ENCODE data around the gene MIA2.
"Not testable (repeated sequence)": the region's sequence is repeated elsewhere in the genome, so short reads cannot be mapped to it uniquely, and the experiment has no call there.

Gene MIA2

GRCh38 chr14:39276005-39276404 lies 42.3 kb downstream of the MIA2 start:
- no peak for DNase-seq

GRCh38 chr14:39276579-39277114 lies 42.9 kb downstream of the MIA2 start:
- DNase-seq = no peak

GRCh38 chr14:39279515-39279914 lies 45.8 kb downstream of the MIA2 start:
- no peak for DNase-seq

GRCh38 chr14:39280678-39281077 lies 47.0 kb downstream of the MIA2 start:
- not testable (repeated sequence) for DNase-seq

GRCh38 chr14:39289523-39289922 lies 55.8 kb downstream of the MIA2 start:
- no peak for DNase-seq

GRCh38 chr14:39291701-39292100 lies 58.0 kb downstream of the MIA2 start:
- DNase-seq = no peak

- DNase-seq = no peak
Measured at GRCh38 chr14:39293629-39294028, 59.9 kb downstream of the MIA2 start.

GRCh38 chr14:39300389-39300788 lies 66.7 kb downstream of the MIA2 start:
- DNase-seq = not testable (repeated sequence)

- DNase-seq = no peak
Measured at GRCh38 chr14:39302124-39302810, 68.6 kb downstream of the MIA2 start.

- no peak for DNase-seq
Measured at GRCh38 chr14:39303115-39303514, 69.4 kb downstream of the MIA2 start.

GRCh38 chr14:39307815-39308214 lies 74.1 kb downstream of the MIA2 start:
- DNase-seq = no peak

- no peak for DNase-seq
Measured at GRCh38 chr14:39310051-39310450, 76.3 kb downstream of the MIA2 start.

GRCh38 chr14:39315859-39316444 lies 82.2 kb downstream of the MIA2 start:
- DNase-seq = no peak

GRCh38 chr14:39316830-39317553 lies 83.3 kb downstream of the MIA2 start:
- DNase-seq = no peak

GRCh38 chr14:39318574-39318973 lies 84.9 kb downstream of the MIA2 start:
- DNase-seq = no peak

GRCh38 chr14:39319381-39319780 lies 85.7 kb downstream of the MIA2 start:
- DNase-seq = no peak

- no peak for DNase-seq
Measured at GRCh38 chr14:39320318-39320717, 86.6 kb downstream of the MIA2 start.

GRCh38 chr14:39322807-39323206 lies 89.1 kb downstream of the MIA2 start:
- no peak for DNase-seq

GRCh38 chr14:39324097-39324496 lies 90.4 kb downstream of the MIA2 start:
- no peak for DNase-seq

GRCh38 chr14:39339003-39339402 lies 105.3 kb downstream of the MIA2 start:
- no peak for DNase-seq

- not testable (repeated sequence) for DNase-seq
Measured at GRCh38 chr14:39341126-39341525, 107.4 kb downstream of the MIA2 start.

- DNase-seq = no peak
Measured at GRCh38 chr14:39342768-39343167, 109.1 kb downstream of the MIA2 start.

- no peak for DNase-seq
Measured at GRCh38 chr14:39343614-39344013, 109.9 kb downstream of the MIA2 start.

GRCh38 chr14:39350866-39351265 lies 117.2 kb downstream of the MIA2 start:
- DNase-seq = no peak

Measured in stimulated activated naive CD4-positive, alpha-beta T cell treated with Interleukin-2 at 50 U/mL for 16 hours (primary cell).